Measurements from ENCODE around the gene CHD6. TPM values are rescaled to one million over a fixed set of nuclear protein-coding genes. Genes with fewer than 3 reads are reported as not detected.

Gene CHD6
- total RNA-seq, 2 experiments from 2014 or later: 114 to 126 TPM

DNA sequence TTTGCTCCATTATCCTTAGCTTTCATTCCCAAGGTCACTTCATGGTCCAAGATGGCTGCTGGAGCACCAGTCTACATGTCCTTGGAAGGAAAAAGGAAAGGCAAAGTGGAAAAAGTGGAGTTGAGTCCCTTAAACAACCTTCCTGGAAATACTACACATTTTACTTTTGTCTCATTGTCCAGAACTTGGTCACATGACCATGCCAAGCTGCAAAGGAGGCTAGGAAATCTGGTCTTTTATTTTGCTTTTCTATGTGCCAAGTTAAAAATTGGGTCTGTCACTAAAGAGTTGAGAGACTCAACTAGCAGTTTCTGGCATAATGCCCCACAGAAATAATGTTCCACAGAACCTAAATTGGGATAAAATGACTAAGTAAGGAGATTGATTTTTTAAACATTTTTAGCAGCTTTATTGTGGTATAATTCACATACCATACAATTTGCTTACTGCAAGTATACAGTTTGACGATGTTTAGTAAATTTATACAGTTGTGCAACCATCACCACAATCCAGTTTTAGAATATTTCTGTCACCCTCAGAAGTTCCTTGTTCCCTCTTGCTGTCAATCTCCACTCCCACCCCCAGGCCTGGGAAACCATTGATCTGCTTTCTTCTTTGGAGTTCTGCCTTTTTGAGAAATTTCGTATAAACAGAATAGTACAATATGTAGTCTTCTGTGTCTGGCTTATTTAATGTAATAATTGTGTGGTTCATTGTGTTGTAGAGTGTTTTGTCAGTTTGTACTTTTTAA is 5.6 kb upstream of the CHD6 start:
- no peak overlapping the region for H3K4me3 ChIP-seq (ENCODE audit: low read length)
- TF ChIP-seq, protein P1, sequence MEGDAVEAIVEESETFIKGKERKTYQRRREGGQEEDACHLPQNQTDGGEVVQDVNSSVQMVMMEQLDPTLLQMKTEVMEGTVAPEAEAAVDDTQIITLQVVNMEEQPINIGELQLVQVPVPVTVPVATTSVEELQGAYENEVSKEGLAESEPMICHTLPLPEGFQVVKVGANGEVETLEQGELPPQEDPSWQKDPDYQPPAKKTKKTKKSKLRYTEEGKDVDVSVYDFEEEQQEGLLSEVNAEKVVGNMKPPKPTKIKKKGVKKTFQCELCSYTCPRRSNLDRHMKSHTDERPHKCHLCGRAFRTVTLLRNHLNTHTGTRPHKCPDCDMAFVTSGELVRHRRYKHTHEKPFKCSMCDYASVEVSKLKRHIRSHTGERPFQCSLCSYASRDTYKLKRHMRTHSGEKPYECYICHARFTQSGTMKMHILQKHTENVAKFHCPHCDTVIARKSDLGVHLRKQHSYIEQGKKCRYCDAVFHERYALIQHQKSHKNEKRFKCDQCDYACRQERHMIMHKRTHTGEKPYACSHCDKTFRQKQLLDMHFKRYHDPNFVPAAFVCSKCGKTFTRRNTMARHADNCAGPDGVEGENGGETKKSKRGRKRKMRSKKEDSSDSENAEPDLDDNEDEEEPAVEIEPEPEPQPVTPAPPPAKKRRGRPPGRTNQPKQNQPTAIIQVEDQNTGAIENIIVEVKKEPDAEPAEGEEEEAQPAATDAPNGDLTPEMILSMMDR (IDR thresholded peaks at IDR 0.05): no peak
- Mint-ChIP-seq H3K27me3 (no peaks in the 10 kb centered on the region), H3K4me1 (ENCODE audit: low read depth) (peaks cover 6% of the 10 kb centered on the region), H3K4me3 (no peak overlapping the region), H3K27ac (no peak overlapping the region), H3K36me3 (ENCODE audit: low read depth) (no peaks in the 10 kb centered on the region), H3K9me3 (no peaks in the 10 kb centered on the region)
- intact Hi-C loops (cut with DNase I, micrococcal nuclease): no loop called here
- H3K27me3 ChIP-seq (ENCODE audit: control insufficient read depth in 1 of 2, insufficient read depth in 2 of 2, low read length in 2 of 2): no peaks in the 10 kb centered on the region
- ATAC-seq (ENCODE audit: poor library complexity) (no peak), DNase-seq (no peak)
- POLR2A ChIA-PET: no interaction called here
- no peaks in the 10 kb centered on the region for H3K9me3 ChIP-seq (ENCODE audit: control insufficient read depth in 1 of 2, insufficient read depth in 1 of 2, low read length in 2 of 2)
- H3K27ac ChIP-seq (ENCODE audit: low read depth in 1 of 2, low read length in 2 of 2): no peak overlapping the region
- H3K36me3 ChIP-seq (ENCODE audit: insufficient read depth, low read length): no peaks in the 10 kb centered on the region
- CTCF ChIA-PET: no interaction called here
- H3K4me1 ChIP-seq (ENCODE audit: insufficient read depth, low read length): peaks cover 8% of the 10 kb centered on the region

GRCh38 chr20:41622584-41622983 is 4.4 kb upstream of the CHD6 start:
- Histone ChIP-seq H3K27me3 (ENCODE audit: control insufficient read depth in 1 of 2, insufficient read depth in 2 of 2, low read length in 2 of 2) (no peaks in the 10 kb centered on the region), H3K27ac (ENCODE audit: low read depth in 1 of 2, low read length in 2 of 2) (no peak overlapping the region), H3K4me3 (ENCODE audit: low read length) (no peak overlapping the region), H3K4me1 (ENCODE audit: insufficient read depth, low read length) (peaks cover 9% of the 10 kb centered on the region), H3K9me3 (ENCODE audit: control insufficient read depth in 1 of 2, insufficient read depth in 1 of 2, low read length in 2 of 2) (no peaks in the 10 kb centered on the region), H3K36me3 (ENCODE audit: insufficient read depth, low read length) (no peaks in the 10 kb centered on the region)
- peaks cover 5% of the 10 kb centered on the region for H3K36me3 Mint-ChIP-seq (ENCODE audit: low read depth)
- H3K27ac Mint-ChIP-seq: no peak overlapping the region
- DNase-seq (no peak), ATAC-seq (ENCODE audit: poor library complexity) (no peak)
- H3K4me1 Mint-ChIP-seq (ENCODE audit: low read depth): peaks cover 11% of the 10 kb centered on the region
- TF ChIP-seq, protein P1 (IDR thresholded peaks at IDR 0.05): no peak
- POLR2A ChIA-PET: interaction anchor here (0.8 kb wide), 1 partner anchor 18 kb away, joined by 3 read pairs; no protein-coding TSS in a partner anchor
- intact Hi-C loops (cut with DNase I, micrococcal nuclease): no loop called here
- no peaks in the 10 kb centered on the region for H3K9me3 Mint-ChIP-seq
- no peaks in the 10 kb centered on the region for H3K27me3 Mint-ChIP-seq
- H3K4me3 Mint-ChIP-seq: no peak overlapping the region
- CTCF ChIA-PET: no interaction called here

- H3K4me1 Mint-ChIP-seq (ENCODE audit: low read depth): peaks cover 17% of the 10 kb centered on the region
- DNase-seq (peak in 1 of 14 experiments; percentile 12), ATAC-seq (ENCODE audit: poor library complexity) (no peak)
- POLR2A ChIA-PET: interaction anchor here (0.8 kb wide), 1 partner anchor 19 kb away, joined by 3 read pairs; no protein-coding TSS in a partner anchor
- no peak overlapping the region for H3K4me3 ChIP-seq (ENCODE audit: low read length)
- no peaks in the 10 kb centered on the region for H3K27me3 Mint-ChIP-seq
- peaks cover 11% of the 10 kb centered on the region for H3K4me1 ChIP-seq (ENCODE audit: insufficient read depth, low read length)
- intact Hi-C loops (cut with DNase I, micrococcal nuclease): no loop called here
- no peaks in the 10 kb centered on the region for H3K27me3 ChIP-seq (ENCODE audit: control insufficient read depth in 1 of 2, insufficient read depth in 2 of 2, low read length in 2 of 2)
- H3K27ac ChIP-seq (ENCODE audit: low read depth in 1 of 2, low read length in 2 of 2): no peak overlapping the region
- TF ChIP-seq, protein P1 (IDR thresholded peaks at IDR 0.05): no peak
- no peaks in the 10 kb centered on the region for H3K9me3 Mint-ChIP-seq
- CTCF ChIA-PET: no interaction called here
- H3K9me3 ChIP-seq (ENCODE audit: control insufficient read depth in 1 of 2, insufficient read depth in 1 of 2, low read length in 2 of 2): no peaks in the 10 kb centered on the region
- peaks cover 10% of the 10 kb centered on the region for H3K36me3 Mint-ChIP-seq (ENCODE audit: low read depth)
- no peak overlapping the region for H3K27ac Mint-ChIP-seq
- H3K4me3 Mint-ChIP-seq: no peak overlapping the region
- H3K36me3 ChIP-seq (ENCODE audit: insufficient read depth, low read length): no peaks in the 10 kb centered on the region
Observed at GRCh38 chr20:41621971-41622370, 3.8 kb upstream of the CHD6 start.
